Pancreas (tissue), 10 donors: ENCODE results near the gene TMEM150B. TPM values are rescaled to one million over a fixed set of nuclear protein-coding genes. Genes with fewer than 3 reads are reported as not detected.
A peak's percentile ranks its signal among the peaks of the same experiment; 100 is the strongest.

Experiments
- ATAC-seq, 4 donors: fragments of 200-7000 bp; cut with Tn5 transposase; one replicate each; pipeline versions ENCODE4 v1.8.0 to v1.9.1; 2020; ENCODE audit warnings: mild to moderate bottlenecking in 4 of 4, moderate library complexity in 4 of 4
- DNase-seq, 6 donors: peaks; one replicate each; pipeline ENCODE4 v3.0.0-alpha.2; 2020
- FAIRE-seq: peaks from 2 replicates; lab custom pipeline; 2012; peaks lifted over from hg19 to GRCh38; lab: Jason Lieb, UNC
- H3K27ac ChIP-seq, 4 donors: fragments of 200-600 bp; sonication (generic); 1 replicate in 3 of 4; 2 replicates in 1 of 4; pipeline versions ENCODE4 v1.5.0 to v1.8.0; 2020
- H3K27me3 ChIP-seq, 4 donors: fragments of 200-600 bp; one replicate each; pipeline ENCODE4 v1.8.0; 2021
- H3K36me3 ChIP-seq, 3 donors: fragments of 200-600 bp; sonication (generic) in 1 of 3; one replicate each; pipeline versions ENCODE4 v1.5.0 to v1.8.0; 2020 to 2021
- H3K4me1 ChIP-seq, 3 donors: fragments of 200-600 bp; one replicate each; pipeline ENCODE4 v1.8.0; 2021
- H3K4me3 ChIP-seq, 4 donors: fragments of 200-600 bp; sonication (generic) in 2 of 4; one replicate each; pipeline versions ENCODE4 v1.5.0 to v1.8.0; 2020 to 2021
- H3K9me3 ChIP-seq, 4 donors: fragments of 200-600 bp; one replicate each; pipeline ENCODE4 v1.8.0; 2021
- WGBS, 2 donors: extraction: QIAGEN DNeasy Blood & Tissue Kit; methylation state at CpG; one replicate each; pipeline ENCODE4 v1.1.7; 2013; 5-methylcytosine and 5-hydroxymethylcytosine counted together
- intact Hi-C, 3 donors: fragments of 100-400 bp; cut with DNase I; formaldehyde crosslinking; loops; one replicate each; pipeline versions ENCODE4 v1.11.1 to v1.14.2; 2022
- polyA plus RNA-seq, 2 donors: library from polyadenylated mRNA; stranded (reverse); fragments of 200-250 nt; gene quantifications; one replicate each; pipeline ENCODE4 v1.2.3, GENCODE V29; 2013
- total RNA-seq, 6 donors: library from RNA; stranded (reverse); fragmentation: NEBNext Ultra II Directional in 4 of 6; extraction: Animal tissue kit (Norgen Biotek cat#: 25700) in 4 of 6; gene quantifications; one replicate each; pipeline versions ENCODE4 v1.2.1 to v1.2.4, GENCODE V29; 2021 to 2023
- TF ChIP-seq, protein P1 (sequence below), 4 donors: fragments of 200-600 bp; sonication (generic) in 3 of 4; IDR thresholded peaks; one replicate each; pipeline versions ENCODE4 v1.5.0 to v1.8.0; 2021; ENCODE audit warnings: antibody characterized with exemption in 4 of 4
- donor health status: healthy with polysubstance abuse.
- donor health status: DM: no; HTN: no; CAD: no; lungs with moderate emphysema.
- donor health status: DM: no; HTN: no; CAD: no.
- donor health status: control.
- donor health status: control.
- donor health status: Bipolar disorder and iron deficiency.
- donor health status: DM: yes; HTN: yes; CAD: no.
- donor health status: DM: no; HTN: no; CAD: no.
- donor health status: DM: no; HTN: no; CAD: no.
- donor health status: DM: yes; HTN: yes; CAD: no.

Gene TMEM150B
- total and polyA plus RNA-seq, 8 donors, result 0.14 to 1.3 (median 0.57) TPM; not detected in 4

DNA sequence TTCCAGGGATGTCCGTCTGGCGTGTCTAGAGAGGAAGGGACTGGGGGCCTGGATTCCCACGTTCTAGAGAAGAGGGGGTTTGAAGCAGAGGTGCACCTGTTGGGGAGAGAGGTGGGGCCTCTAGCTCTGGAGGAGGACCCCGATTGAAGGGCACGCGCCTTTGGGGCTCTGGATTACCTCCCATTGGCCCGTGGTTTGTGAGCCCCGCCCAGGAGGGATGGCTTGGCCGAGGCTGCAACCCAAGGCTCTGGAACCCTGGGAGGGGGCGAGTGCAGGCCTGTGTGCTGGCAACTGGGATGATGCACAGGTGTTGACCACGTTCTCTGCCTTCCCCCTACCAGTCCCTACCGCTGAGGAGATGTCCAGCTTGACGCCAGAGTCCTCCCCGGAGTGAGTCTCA lies 20.2 kb downstream of the TMEM150B start:
- Histone ChIP-seq H3K36me3 (no peaks in the 10 kb centered on the region), H3K4me1 (no peaks in the 10 kb centered on the region), H3K27me3 (no peaks in the 10 kb centered on the region), H3K27ac (no peak overlapping the region), H3K9me3 (no peaks in the 10 kb centered on the region), H3K4me3 (no peak overlapping the region)
- DNase-seq (no peak), FAIRE-seq (no peak), ATAC-seq (no peak)
- 65 to 77% methylated on average over 14 of the region's 14 CpGs for WGBS, 2 donors
- intact Hi-C loops, result loop anchor here in 1 of 3 donors (10.0 kb wide), 1 partner anchor 70 kb away; the partner anchor contains the start of genes IL11 and TMEM190
- TF ChIP-seq, protein P1, sequence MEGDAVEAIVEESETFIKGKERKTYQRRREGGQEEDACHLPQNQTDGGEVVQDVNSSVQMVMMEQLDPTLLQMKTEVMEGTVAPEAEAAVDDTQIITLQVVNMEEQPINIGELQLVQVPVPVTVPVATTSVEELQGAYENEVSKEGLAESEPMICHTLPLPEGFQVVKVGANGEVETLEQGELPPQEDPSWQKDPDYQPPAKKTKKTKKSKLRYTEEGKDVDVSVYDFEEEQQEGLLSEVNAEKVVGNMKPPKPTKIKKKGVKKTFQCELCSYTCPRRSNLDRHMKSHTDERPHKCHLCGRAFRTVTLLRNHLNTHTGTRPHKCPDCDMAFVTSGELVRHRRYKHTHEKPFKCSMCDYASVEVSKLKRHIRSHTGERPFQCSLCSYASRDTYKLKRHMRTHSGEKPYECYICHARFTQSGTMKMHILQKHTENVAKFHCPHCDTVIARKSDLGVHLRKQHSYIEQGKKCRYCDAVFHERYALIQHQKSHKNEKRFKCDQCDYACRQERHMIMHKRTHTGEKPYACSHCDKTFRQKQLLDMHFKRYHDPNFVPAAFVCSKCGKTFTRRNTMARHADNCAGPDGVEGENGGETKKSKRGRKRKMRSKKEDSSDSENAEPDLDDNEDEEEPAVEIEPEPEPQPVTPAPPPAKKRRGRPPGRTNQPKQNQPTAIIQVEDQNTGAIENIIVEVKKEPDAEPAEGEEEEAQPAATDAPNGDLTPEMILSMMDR (IDR thresholded peaks at IDR 0.05), result no peak

DNA sequence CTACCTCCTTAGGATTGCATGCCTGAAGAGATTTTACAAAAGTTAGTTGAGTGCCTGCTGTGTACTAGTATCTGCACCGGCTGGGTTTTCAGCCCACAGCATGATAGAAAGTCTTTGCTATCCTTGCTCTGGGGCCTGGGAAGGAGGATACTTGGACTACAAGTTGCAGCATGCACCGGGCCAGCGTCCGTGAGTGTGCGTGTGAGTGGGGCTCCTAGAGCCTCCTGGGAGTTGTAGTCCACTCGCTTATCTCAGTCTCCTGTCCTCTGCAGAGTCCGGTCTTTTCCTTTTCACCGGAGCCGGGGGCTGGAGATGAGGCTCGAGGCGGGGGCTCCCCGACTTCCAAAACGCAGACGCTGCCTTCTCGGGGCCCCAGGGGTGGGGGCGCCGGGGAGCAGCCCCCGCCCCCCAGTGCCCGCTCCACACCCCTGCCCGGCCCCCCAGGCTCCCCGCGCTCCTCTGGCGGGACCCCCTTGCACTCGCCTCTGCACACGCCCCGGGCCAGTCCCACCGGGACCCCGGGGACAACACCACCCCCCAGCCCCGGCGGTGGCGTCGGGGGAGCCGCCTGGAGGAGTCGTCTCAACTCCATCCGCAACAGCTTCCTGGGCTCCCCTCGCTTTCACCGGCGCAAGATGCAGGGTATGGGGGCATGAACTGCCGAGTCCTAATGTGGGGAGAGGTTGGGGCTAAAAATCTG lies 20.7 kb downstream of the TMEM150B start:
- intact Hi-C loops, result loop anchor here in 1 of 3 donors (10.0 kb wide), 1 partner anchor 70 kb away; the partner anchor contains the start of genes IL11 and TMEM190
- FAIRE-seq, result no peak
- 81 to 87% methylated on average over 34 to 39 of the region's 39 CpGs for WGBS, 2 donors
- H3K27me3 ChIP-seq, result no peaks in the 10 kb centered on the region
- H3K9me3 ChIP-seq, result no peaks in the 10 kb centered on the region
- no peaks in the 10 kb centered on the region for H3K4me1 ChIP-seq
- H3K36me3 ChIP-seq, result no peaks in the 10 kb centered on the region
- no peak overlapping the region for H3K27ac ChIP-seq
- peak in 2 of 4 donors; percentile 36 to 51 for ATAC-seq
- no peak overlapping the region for H3K4me3 ChIP-seq
- TF ChIP-seq, protein P1 (IDR thresholded peaks at IDR 0.05), result no peak
- no peak for DNase-seq

DNA sequence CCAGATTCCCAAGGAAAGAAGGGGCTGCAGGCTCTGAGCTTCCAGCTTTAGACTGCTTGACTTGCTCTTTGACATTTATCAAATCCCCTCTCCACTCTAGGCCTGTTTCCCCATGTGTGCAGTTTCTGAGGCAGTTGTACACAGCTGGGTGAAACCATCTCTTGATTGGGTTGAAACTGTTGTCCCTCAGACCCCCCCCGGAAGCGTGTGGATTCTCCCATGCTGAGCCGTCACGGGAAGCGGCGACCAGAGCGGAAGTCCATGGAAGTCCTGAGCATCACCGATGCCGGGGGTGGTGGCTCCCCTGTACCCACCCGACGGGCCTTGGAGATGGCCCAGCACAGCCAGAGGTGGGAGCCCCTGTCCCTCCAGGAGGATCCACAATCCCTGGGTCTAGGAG lies 21.7 kb downstream of the TMEM150B start:
- WGBS, 2 donors, result 85 to 92% methylated on average over 11 of the region's 11 CpGs
- TF ChIP-seq, protein P1 (IDR thresholded peaks at IDR 0.05), result no peak
- ATAC-seq (no peak), FAIRE-seq (no peak), DNase-seq (no peak)
- Histone ChIP-seq H3K4me3 (no peak overlapping the region), H3K27ac (no peak overlapping the region), H3K9me3 (no peaks in the 10 kb centered on the region), H3K27me3 (no peaks in the 10 kb centered on the region), H3K36me3 (no peaks in the 10 kb centered on the region), H3K4me1 (no peaks in the 10 kb centered on the region)
- intact Hi-C loops, result loop anchor here in 1 of 3 donors (10.0 kb wide), 1 partner anchor 71 kb away; the partner anchor contains the start of genes IL11 and TMEM190

DNA sequence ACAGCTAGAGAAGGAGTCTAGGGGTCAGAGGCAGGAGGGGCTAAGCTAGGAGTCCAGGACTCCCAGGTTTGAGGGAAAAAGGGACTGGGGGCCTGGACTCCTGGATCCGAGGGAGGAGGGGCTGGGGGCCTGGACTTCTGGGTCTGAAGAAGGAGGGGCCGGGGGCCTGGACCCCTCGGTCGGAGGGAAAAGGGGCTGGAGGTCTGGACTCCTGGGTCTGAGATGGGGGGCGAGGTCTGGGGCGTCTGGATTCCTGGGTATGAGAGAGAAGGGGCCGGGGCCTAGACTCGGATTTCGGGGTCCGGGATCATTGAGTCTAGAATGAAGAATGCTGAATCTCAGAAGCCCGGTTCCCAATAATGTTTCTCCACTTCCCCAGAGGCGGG lies 22.8 kb downstream of the TMEM150B start:
- Histone ChIP-seq H3K27ac (no peak overlapping the region), H3K4me1 (no peaks in the 10 kb centered on the region), H3K4me3 (peak overlapping the region in 1 of 4 donors; percentile 45), H3K36me3 (no peaks in the 10 kb centered on the region), H3K9me3 (no peaks in the 10 kb centered on the region), H3K27me3 (no peaks in the 10 kb centered on the region)
- no peak for DNase-seq
- peak in 1 of 4 donors; percentile 5 for ATAC-seq
- FAIRE-seq, result no peak
- WGBS, 2 donors, result 51 to 57% methylated on average over 12 of the region's 12 CpGs
- intact Hi-C loops, result loop anchor here in 1 of 3 donors (10.0 kb wide), 1 partner anchor 72 kb away; the partner anchor contains the start of genes IL11 and TMEM190
- TF ChIP-seq, protein P1 (IDR thresholded peaks at IDR 0.05), result no peak
